NCI-H1436 treated with DMSO at 0.1 percent for 48 hours (cell line): ENCODE measurements around the gene DCBLD2.

ENCODE experiments used
- DNase-seq: peaks from one replicate; lab custom pipeline; 2025; lab: John Stamatoyannopoulos, UW

DCBLD2 gene

DNA sequence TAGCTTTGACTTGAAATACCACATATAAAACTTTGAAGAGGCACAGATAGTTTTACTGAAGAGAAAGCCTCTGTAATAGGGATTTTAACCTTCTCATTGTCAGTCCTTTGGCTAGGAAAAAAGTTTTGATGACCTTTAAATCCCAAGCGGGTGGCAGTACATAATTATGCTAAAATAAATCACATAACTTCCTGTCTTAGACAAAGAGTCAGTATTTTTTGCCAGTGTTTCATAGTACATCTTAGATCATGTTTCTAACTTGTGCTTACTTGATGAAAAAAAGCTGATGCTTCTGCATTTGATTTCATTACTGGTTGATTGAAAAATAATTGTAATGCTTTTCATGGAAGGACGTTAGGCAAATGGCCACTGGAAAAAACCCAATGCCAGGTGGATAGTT lies 132.5 kb downstream of the DCBLD2 start:
- no peak for DNase-seq

DNA sequence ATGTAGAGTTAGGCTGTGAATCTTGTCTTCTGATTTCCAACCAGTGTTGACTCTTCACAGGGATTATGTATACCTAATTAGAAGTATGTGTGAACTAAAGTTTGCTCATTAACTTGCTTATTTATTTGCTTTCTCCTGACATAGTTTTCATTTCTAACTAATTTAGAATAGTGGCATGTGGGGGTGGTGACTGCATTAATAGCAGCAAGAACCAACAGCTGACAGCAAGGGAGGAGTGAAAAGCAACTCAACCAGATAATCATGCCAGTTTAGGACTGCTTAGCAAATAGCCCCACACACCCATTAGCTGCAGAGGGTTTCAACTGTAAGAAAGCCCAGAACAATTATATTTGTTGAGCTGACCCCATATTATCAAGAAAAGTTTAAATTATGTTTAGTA lies 134.6 kb downstream of the DCBLD2 start:
- no peak for DNase-seq

DNA sequence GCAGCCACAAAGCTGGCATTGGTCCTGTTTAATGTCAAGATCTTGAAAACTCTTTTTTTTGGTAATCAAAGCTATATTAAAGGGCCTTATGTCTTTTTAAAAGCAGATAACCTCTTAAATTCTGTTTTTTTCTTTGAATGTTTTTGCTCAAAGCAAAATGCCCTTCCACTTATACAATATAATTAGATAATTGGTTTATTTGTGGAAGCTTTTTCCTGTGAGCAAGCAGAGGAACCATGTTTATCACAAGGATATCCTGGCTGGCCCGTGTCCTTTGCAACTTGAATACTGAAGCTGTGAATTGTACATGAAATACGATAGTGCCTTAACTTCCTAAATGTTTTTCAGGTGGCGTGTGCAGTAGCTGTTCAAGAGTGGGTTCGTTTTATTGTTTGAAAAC lies 135.8 kb downstream of the DCBLD2 start:
- DNase-seq, result no peak

DNA sequence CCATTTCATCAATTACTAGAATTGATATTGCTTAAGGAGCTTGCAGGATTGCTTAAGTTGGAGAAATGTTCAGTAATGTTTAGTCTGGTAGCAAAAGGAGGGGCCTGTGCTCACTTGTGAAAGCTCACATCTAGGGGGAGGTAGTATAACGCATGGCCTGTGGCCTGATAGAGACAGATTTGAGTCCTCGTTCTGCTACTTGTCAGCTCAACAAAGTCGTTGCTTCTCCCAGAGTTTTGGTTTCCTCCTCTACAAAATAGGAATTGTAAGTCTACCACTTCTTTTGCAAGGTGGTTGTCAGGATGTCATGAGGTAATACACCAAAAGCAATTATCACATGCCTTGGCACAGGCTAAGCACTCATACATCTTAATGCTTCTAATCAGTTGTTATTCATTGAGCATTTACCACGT lies 137.0 kb downstream of the DCBLD2 start:
- DNase-seq, result no peak

DNA sequence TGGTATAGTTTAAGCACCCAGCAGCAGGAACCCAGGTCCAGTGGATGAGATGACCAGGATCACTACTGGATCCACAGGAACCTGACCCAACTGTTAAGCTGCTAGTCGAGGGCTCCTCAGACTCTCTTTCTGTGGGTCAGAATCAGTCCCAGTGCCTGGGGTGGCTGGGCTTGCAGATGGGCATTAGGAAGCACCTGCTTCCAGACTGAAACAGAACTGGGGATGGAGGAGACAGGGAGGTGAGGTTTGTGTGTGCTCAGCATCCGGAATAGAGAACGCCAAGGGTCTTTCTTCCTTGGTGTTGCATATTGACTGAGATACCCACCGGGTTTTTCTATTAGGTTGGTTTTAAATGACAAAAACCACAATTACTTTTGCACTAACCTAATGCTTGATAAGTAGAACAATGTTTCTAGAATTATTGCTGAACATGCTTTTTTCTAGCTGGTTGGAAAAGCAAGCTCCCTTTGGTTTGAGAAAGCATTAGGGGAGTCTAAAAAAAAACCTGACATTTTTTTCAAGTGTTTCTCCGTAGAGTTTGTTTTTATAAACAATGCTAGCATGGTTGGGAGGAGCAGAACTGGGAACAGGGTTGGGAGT lies 137.6 kb downstream of the DCBLD2 start:
- DNase-seq, result no peak

DNA sequence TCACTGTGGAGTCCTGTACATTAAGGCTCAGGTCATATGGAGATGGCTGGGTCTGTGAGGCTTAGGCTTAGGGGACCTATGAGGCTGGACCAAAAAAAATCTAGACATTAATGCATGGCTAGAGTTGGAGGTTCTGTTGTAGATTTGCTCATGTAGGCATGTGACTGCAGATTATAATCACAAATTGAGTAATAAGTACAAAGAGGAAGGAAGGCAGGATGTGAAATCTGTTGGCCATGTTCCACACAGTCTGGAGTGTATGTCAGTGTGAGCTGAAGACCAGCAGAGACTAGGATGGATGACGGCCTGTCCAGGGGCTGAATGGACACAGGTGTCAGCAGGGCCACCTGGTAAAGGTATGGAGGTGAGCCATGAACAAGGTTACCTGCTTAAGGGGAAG lies 138.4 kb downstream of the DCBLD2 start, which contains the start of gene ST3GAL6:
TSS of gene ST3GAL6 (plus strand) at position 265 of the 400 bp plus-strand sequence. CDS start 5,101 bp downstream, outside the sequence.
- no peak for DNase-seq

DNA sequence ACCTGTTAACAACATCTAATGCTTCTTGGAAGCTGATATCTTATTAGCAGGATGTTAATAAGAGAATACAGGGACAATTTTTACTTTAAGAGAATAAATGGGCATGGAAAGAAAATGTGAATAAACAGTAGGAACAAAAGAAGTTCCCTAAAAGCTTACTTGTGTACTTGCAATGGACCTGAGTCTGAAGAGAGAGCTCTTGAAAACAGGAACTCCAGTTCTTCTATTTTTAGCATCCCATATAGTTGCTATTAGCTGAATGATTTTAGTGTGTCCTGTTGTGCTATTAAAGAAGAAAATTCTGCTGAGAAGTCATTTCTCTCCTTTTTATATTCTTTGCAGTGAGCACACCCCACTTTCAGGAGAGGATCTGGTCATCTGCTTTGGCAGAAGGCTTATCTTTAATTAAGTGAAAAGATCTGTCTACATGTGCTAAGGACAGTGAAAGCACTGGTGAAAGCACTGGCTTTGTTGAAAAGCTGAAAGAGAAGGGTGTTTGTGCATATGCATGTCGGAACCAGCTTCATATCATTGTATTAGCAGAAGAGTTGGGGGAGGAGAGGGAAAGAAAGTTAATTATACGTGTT lies 139.8 kb downstream of the DCBLD2 start:
- no peak for DNase-seq

DNA sequence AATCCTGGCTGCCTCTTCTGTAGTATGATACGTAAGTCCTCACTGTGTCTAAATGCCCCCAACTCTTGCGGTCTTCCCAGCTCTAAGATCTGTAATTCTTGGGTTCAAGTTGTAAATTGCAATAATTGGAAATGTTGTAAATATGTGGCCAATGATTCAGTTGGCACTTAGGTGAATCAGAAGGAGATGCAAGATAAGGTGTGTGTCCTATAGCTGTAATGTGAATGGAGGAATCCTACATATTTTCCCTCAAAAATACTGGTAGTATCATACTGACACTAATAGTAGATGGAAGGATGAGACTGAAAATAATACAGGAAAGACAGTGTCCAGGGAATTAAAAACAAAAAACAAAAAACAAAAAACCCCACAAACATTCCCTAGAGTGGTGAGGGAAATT lies 141.9 kb downstream of the DCBLD2 start:
- DNase-seq, result no peak

DNA sequence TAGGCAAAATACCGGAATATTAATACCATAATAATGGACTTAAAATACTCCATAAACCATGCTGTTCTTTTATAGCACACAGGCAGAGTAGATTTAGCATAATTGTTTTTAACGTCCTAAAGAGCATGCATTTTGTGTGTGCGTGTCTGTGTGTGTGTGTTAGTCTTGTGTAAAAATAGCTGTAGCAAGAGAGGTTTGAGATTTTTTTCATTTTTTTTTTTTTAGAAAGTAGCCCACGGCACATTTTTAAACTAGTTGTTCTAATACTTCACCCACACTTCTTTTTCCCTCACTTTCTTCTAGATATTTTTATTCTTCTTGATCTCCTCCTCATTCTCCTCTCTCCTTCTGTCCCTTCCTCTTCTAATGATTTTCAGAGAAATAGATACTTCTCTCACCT lies 145.9 kb downstream of the DCBLD2 start:
- no peak for DNase-seq

DNA sequence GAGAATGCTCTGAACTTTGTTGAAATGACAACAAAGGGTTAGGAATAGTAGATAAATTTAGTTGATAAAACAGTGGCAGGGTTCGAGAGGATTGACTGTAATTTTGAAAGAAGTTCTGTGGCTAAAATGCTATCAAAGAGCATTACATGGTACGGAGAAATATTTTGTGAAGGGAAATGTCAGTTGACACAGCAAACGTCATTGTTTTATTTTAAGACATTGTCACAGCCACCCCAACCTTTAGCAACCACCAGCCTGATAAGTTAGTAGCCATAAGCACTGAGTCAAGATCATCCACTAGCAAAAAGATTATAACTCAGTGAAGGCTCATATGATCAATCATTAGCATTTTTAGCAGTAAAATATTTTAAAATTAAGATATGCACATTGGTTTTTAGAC lies 147.0 kb downstream of the DCBLD2 start:
- no peak for DNase-seq

DNA sequence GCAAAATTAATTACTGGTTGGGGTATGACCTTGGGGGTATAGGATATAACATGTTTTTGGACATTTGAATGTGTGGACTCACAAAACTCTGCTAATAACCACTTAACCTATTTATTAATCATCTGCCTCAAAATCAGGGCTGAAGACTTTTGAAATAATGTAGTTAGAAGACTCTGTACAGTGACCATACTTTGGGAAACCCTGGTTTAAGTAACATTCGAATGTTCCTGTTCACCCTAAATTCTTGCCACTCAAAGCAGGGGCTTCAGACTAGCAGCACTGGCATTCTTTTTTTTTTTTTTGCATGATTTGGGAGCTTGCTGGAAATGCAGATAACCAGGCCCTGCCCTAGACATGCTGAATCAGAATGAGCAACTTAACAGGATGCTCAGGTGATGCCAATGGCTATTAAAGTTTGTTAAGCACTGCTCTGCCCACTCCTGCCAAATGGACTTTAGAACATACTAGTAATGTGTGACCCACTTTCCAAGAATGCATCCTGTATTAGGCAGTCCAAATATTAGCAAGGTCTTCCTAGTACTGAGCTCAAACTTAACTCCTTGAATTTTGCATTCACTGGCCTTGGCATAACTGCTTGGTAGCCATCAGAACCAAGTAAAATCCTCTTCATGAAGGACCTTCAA lies 151.1 kb downstream of the DCBLD2 start:
- no peak for DNase-seq

DNA sequence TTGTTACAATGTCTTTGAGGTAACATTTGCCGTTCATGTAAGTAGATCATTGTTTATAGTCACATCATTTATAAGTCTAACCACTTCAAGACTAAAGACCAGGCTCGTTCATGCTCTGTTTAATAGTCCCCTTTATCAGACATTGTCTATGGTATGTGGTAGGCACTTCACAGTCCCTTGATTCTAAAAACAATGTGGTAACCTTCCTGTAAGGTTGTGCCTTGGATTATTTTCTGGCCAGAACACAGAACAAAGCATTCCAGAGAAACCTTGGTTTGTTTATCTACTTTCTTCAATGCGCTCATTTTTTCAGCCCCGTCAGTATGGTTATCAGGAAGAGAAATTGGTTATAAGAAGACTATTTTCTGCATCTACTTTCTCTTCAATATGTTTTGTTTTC lies 154.6 kb downstream of the DCBLD2 start:
- no peak for DNase-seq

DNA sequence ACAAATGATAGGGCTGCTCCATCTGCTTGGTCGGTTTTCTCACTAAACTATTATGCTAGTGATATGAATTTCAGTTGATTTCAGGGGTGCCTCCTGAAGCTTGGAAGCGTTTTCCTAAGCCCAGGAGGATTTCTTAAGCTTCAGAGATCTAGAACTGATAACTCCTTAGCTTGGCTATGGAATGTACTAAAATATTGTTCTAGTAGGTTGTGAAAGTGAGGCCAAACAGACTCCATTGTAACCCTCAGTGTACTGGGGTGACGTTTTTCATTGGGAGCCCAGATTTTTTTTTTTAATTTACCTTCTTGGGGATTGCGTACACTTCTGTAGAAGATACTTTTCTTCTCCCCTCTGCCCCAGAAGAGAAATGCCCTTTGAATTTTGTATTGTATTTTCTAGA lies 155.4 kb downstream of the DCBLD2 start:
- DNase-seq, result no peak
